GM19193 (cell line): ENCODE measurements around the gene NOX5.

Experiments
- POLR2A ChIP-seq: IDR thresholded peaks from 4 replicates; pipeline ENCODE4 v1.6.1; 2011; ENCODE audit not compliant: insufficient read depth, insufficient read length; ENCODE audit errors: extremely low read depth

NOX5 gene, protein sequence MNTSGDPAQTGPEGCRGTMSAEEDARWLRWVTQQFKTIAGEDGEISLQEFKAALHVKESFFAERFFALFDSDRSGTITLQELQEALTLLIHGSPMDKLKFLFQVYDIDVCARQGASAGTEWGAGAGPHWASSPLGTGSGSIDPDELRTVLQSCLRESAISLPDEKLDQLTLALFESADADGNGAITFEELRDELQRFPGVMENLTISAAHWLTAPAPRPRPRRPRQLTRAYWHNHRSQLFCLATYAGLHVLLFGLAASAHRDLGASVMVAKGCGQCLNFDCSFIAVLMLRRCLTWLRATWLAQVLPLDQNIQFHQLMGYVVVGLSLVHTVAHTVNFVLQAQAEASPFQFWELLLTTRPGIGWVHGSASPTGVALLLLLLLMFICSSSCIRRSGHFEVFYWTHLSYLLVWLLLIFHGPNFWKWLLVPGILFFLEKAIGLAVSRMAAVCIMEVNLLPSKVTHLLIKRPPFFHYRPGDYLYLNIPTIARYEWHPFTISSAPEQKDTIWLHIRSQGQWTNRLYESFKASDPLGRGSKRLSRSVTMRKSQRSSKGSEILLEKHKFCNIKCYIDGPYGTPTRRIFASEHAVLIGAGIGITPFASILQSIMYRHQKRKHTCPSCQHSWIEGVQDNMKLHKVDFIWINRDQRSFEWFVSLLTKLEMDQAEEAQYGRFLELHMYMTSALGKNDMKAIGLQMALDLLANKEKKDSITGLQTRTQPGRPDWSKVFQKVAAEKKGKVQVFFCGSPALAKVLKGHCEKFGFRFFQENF

DNA sequence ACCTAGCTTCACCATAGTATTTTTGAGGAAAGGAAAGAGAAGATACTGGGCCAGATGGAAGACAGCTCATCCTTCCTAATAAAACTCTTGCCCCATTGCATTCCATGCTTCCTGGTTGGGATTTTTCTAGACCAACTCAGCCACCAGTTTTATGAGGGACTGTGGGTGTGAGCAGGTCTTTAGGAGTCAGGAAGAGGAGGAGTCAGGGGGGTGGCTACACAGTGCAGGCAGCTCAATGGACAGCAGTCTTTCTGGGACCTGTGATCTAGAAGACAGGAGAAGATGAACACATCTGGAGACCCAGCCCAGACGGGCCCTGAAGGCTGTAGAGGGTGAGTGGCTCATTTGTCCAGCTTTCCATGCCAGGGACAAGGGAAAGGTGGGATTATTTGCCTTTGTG is at the start of gene NOX5:
Gene NOX5 (plus strand): TSS at position 242 of the 400 bp plus-strand sequence. CDS start 41 bp downstream, at position 283.
- no peak for TF ChIP-seq POLR2A

DNA sequence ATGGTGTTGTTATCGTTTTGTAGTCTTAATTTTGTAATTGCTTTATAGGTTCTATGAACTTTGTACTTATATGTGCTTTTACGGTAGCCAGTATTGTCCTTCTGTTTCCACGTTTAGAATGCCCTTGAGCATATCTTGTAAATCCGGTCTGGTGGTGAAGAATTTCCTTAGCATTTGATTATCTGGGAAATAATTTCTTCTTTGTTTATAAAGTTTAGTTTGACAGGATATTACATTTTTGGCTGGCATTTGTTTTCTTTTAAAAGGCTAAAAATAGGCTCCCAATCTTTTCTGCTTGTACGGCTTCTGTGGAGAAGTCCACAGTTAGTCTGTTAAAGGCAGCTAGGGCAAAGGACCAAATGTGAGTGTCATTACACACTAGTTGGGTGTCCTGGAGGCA is 47.5 kb upstream of the NOX5 start:
- TF ChIP-seq POLR2A = no peak

DNA sequence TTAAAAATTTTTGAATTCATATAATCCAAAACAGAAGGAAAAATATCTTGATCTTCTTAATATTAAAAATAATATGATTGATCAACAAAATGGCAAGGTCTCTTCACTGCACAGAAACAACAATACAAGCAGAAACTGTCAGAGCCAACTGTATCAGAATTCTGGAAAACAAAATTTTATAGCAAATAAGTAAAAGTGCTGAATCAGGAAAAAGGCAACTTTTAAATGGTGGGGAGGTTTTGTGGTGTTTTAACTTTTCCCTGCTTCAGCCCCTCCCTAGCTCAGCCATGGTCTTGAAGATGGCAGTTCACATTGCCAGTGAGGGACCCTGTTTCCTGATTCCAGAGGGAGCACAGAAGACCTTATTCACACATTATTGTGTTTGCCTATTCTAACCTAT is 46.5 kb upstream of the NOX5 start:
- no peak for TF ChIP-seq POLR2A

DNA sequence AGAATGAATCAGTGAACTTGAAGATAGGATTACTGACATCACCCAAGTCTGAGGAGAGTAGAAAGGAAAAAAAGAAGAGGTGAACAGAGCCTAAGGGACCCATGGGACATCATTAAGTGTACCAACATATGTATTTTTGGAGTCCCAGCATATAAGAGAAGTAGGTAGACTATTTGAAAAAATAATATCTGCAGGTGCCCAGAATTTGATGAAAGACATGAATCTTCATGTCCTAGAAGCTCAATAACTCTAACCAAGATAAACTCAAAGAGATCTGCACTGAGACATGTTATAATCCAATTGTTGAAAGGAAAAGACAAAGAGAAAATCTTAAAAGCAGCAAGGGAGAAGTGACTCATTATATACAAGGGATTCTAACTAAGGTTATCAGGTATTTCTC is 45.2 kb upstream of the NOX5 start:
- no peak for TF ChIP-seq POLR2A

DNA sequence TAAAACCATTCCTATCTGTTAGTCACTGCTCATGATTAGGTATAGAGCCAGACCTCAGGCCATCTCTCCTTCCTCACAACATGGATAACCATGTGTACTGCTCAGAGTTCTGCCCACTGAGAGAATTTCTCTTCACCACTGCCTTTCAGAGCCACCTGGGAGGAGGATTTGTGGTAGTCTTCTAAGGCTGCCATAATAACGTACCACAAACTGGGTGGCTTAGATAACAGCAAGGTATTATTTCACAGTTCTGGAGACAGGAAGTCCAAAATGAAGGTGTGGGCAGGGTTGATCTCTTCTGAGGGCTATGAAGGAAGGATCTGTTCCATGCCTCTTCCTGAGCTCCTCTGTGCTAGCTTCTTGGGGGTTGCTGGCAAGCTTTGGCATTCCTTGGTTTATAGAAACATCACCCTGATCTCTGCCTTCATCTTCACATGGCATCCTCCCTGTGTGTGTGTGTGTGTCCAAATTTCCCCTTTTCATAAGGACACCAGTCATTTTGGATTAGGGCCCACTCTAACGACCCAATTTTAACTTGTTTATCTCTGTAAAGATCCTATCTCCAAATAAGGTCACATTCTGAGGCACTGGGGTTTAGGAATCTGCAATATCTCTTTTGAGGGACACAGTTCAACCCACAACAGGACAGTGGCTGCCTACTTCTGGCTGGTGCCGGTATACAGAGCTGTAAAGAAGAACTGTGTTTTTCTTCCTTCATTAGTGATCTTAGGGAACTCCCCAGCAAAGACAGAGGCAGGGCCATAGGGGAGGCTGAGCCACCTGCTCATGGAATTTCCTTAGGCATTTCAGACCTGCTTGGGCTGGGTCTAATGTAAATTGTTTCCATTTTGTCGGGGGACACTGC is 42.1 kb upstream of the NOX5 start:
- no peak for TF ChIP-seq POLR2A

DNA sequence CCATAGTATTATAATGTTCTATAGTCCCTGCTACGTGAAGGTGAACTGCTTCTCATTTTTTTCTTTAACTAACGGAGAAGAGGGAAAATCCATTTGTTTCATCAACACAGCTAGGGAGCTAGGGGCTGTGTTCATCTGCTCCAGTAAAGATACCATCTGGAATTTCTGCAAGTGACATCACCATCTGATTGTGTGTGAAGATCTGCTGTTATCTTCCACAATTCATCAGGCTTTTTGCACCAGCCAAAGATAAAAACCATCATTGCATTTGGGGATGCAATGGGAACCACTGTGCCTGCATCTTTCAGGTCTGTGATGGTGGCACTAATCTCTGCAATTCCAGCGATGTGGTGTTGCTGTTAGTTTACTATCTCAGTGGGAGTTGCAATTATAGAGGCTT is 35.5 kb upstream of the NOX5 start:
- TF ChIP-seq POLR2A = no peak

DNA sequence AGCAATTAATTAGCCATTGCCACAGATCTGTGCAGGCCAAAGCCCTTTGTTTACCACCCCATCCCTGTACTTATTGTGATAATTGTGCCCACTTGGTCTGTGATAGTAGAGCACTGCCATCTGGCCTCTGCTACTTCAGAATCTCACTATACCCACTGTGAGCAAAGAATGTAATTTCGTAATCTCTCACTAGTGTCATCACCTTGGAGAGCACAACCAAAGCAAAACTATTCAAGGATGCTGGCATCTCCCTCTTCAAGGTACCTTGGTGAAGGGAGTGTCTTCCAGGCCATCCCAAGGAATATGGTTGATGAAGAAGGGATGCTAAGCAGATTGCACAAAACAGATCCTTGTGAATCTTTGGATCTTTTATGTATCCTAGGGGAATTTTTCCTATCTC is 34.7 kb upstream of the NOX5 start:
- TF ChIP-seq POLR2A = no peak

DNA sequence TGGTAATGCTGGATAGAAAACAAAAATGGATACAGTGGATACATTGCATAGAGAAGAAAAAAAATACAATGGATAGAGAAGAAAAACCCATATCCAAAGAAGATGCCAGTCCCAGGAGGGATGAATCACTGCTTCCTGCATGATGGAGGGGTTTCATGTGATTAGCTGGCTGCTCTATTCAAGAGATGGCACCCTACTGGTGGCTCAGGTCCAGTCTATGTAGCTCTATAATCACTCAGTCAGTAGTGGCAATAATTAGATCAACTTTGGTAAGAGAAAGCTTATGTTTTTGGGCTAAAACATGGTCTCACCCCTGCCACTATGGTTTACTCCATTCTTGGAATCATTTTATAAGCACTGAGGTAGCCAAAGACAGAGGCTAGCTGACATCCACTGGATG is 33.7 kb upstream of the NOX5 start:
- TF ChIP-seq POLR2A = no peak

DNA sequence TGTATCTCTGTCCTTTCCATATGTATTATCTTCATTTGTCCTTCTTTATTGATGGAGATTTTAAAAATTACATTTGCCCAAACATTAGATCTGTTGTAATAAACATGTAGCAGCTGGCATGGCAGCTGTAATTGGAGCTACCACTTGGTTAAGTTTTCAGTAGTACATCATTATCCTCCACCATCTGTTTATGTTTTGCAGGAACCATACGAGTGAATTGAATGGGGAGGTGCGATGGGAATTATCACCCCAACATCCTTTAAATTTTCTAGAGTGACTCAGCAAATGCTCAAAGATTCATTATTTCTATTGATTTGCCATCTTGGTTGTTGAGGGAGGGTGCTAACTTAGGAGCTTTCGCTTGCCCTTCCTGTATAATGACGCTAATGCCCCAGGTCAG is 32.6 kb upstream of the NOX5 start:
- no peak for TF ChIP-seq POLR2A

DNA sequence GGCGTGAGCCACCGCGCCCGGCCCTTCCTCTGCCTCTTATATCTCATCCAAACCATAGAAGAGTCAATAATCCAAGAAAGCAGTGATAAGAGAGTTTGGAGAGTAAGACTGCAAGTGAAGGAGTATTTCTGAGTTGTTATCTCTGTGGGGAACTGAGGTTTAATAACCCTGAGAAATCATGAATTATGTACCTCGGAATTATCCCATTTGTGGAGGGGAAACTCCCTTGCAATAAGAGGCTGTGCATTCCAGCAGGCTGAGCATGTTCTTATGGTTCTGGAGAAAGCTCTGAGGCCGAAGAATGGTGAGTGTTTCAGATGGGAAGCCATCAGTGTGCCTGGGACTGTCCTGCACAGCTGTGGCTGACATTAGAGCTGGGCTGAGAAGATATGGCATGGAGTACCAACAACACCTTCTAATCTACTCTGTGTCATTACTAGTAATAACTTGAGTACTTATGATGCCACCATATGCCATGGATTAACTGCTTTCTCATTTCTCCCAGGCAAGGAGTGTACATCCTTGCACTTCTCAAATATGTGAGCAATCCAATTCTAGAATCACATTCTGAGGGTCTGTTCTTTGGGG is 31.4 kb upstream of the NOX5 start:
- TF ChIP-seq POLR2A = no peak

DNA sequence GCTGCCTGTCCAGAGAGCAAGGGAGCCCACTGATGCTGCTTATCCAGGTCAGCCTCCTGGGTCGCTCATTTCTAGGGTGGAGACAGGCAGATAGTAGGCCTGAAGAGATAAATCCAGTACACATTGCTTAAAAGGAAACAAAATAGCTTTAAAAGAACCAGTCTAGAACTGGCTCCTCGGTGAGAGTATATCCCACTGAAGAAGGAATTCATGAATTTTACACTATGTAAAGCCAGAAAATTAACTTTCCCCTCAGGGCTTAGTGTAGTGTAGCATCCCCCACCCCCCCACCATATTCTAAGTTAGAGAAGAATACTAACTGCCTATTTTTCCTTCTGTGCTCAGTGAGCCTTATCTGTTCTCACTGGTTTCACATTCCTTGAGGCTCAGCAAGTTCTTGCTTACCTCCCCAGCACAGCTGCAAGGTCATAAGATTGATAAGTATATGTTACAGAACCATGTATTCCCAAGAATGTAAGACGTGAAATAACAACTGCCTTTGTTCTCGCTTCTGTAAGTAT is 30.5 kb upstream of the NOX5 start:
- TF ChIP-seq POLR2A = no peak

DNA sequence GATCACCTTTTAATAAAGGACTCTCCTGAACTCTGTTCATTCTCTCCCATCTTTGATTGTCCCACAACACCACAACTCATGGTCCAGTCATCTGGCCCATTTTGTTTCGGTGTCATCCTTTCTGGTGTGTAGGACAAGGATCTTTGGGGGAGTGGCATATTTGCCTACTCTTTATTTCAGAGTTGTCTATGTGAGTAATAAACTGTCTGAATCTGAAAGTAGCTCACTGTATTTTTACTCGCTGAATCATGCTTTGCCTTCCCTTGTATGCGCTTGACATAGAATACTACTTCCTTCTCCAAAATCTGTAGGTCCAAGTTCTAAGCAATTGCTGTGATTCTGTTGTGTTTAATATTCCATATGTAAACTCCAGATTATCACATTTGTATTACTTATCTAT is 29.9 kb upstream of the NOX5 start:
- TF ChIP-seq POLR2A = no peak

DNA sequence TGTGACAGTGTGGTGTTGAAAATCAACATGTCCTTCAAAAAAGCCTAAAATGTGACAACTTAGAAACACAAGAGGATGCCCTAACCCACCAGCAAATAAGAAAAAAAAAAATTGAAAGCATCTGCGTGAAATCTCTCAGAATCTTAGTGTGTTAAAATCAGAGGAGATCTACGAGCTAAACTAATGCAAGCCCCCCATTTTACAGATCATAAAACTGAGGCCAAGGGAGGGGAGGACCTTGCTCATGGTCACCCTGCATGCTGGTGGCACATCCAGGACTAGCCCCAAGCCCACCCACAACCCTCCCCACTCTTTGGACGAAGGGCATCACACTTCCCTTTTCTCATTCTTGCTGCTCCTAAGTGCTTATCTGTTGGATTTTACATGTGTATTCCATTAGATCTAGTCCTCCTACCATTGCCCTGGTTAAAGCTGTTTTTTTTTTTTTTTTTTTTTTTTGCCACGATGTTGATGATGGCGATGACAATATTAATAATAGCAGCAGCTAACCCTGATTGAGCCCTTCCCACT is 29.1 kb upstream of the NOX5 start:
- no peak for TF ChIP-seq POLR2A

DNA sequence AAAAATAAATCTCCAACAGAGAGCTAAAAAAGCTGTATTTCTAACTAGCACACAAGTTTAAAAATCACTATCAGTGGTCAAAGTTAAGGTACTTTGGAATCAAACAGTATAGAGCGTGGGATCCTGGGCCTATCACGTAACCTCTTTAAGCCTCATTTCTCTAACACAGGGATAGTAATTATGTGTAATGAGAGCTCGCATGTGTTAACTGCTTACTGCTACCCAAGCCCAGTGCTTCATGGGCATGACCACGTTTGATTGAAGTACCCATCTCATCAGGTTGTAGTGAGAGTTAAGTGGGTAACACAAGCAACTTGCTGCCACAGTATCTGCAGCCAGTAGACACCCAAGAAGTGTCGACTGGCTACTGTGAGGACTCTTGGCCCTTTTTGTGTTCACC is 28.2 kb upstream of the NOX5 start:
- TF ChIP-seq POLR2A = no peak
